GM19193 (cell line): Measurements from ENCODE around the gene SGTA.

Source experiments
- POLR2A ChIP-seq: IDR thresholded peaks from 4 replicates; pipeline ENCODE4 v1.6.1; 2011; ENCODE audit not compliant: insufficient read depth, insufficient read length; ENCODE audit errors: extremely low read depth

SGTA gene

GRCh38 chr19:2706251-2706650 lies 76.8 kb downstream of the SGTA start:
- TF ChIP-seq POLR2A, result no peak
